ENCODE results near the gene GLCE.

GLCE gene

DNA sequence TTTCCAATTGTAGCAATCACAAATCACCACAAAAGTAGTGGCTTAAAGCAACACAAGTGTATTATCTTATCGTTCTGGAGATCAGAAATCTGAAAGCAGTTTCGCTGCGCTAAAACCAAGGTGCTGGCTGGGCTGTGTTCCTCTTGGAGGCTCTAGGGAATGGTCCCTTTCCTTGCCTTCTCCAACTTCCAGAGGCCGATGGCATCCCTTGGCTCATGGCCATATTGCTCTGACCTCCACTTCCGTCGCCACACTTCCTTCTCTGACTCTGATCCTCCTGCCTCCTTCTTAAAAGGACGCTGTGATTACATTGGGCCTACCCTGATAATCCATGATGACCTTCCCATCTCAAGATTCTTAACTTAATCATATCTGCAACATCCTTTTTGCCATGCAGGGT, 127.6 kb downstream of the GLCE start:
- Histone ChIP-seq H2AFZ (ENCODE audit: low read length) (no peak overlapping the region), H3K4me2 (ENCODE audit: low read length) (no peak overlapping the region), H3K36me3 (ENCODE audit: insufficient read depth, low read length) (no peaks in the 10 kb centered on the region), H3K9me3 (ENCODE audit: low read length) (no peaks in the 10 kb centered on the region), H4K20me1 (ENCODE audit: insufficient read depth, low read length) (no peaks in the 10 kb centered on the region), H3K4me3 (ENCODE audit: low read depth, low read length, poor library complexity, severe bottlenecking) (no peak overlapping the region), H3K9ac (ENCODE audit: low read length) (no peak overlapping the region), H3F3A (ENCODE audit: insufficient read depth, low read length) (no peaks in the 10 kb centered on the region), H3K79me2 (ENCODE audit: insufficient read depth, low read length) (no peaks in the 10 kb centered on the region), H3K4me1 (ENCODE audit: insufficient read depth, low read length, severe bottlenecking) (no peaks in the 10 kb centered on the region), H3K9me2 (ENCODE audit: low read depth, low read length) (no peaks in the 10 kb centered on the region), H3K27me3 (ENCODE audit: insufficient read depth, low read length) (no peaks in the 10 kb centered on the region), H3K27ac (ENCODE audit: low read depth, low read length, poor library complexity, severe bottlenecking) (no peak overlapping the region)
- TF ChIP-seq, protein P1, sequence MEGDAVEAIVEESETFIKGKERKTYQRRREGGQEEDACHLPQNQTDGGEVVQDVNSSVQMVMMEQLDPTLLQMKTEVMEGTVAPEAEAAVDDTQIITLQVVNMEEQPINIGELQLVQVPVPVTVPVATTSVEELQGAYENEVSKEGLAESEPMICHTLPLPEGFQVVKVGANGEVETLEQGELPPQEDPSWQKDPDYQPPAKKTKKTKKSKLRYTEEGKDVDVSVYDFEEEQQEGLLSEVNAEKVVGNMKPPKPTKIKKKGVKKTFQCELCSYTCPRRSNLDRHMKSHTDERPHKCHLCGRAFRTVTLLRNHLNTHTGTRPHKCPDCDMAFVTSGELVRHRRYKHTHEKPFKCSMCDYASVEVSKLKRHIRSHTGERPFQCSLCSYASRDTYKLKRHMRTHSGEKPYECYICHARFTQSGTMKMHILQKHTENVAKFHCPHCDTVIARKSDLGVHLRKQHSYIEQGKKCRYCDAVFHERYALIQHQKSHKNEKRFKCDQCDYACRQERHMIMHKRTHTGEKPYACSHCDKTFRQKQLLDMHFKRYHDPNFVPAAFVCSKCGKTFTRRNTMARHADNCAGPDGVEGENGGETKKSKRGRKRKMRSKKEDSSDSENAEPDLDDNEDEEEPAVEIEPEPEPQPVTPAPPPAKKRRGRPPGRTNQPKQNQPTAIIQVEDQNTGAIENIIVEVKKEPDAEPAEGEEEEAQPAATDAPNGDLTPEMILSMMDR (IDR thresholded peaks at IDR 0.05; ENCODE audit: low read length) = no peak
- no peak for TF ChIP-seq EZH2 (IDR thresholded peaks at IDR 0.05; ENCODE audit: borderline replicate concordance, low read length)

DNA sequence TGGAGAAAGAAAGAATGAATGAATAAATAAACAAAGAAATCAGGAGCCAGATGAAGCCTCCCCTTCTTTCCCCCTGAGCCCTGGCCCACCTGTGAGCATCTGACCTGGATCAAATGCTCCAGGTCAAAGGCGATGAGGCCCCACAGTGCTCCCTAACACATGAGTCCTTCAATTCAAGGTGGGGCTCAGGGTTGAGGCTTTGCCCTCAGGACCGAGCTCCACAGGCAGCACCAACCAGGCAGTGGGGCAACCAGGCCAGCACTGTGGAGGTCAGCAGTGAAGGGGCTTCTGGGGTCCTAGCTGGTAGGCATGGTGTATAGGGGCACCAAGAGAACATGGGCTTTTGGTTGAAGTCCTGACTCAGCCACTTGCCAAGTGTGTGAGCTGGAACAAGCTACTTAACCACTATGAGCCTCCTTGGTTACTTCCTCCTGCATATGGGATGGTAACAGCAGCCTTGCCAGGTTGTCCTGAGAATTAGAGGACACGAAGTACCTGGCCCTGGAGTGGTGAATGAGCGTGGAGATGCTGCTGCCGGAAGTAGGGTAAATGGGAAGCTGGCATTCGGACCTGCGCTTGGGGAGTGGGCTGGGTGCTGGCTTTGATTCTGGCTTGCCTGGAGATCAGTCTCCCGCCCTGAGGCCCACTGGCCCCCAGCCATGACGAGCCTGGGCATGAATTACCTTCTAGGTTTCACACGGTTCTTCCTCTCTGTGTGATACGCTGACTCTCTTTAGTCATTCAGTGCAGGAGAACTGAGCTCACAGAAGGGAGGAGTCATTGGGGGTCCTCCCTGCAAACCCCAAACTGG, 128.3 kb downstream of the GLCE start:
- H3K9ac ChIP-seq (ENCODE audit: low read length) = no peak overlapping the region
- no peaks in the 10 kb centered on the region for H3K36me3 ChIP-seq (ENCODE audit: insufficient read depth, low read length)
- no peak overlapping the region for H3K4me2 ChIP-seq (ENCODE audit: low read length)
- H3K9me3 ChIP-seq (ENCODE audit: low read length) = no peaks in the 10 kb centered on the region
- H3K4me3 ChIP-seq (ENCODE audit: low read depth, low read length, poor library complexity, severe bottlenecking) = no peak overlapping the region
- no peaks in the 10 kb centered on the region for H3F3A ChIP-seq (ENCODE audit: insufficient read depth, low read length)
- no peaks in the 10 kb centered on the region for H3K9me2 ChIP-seq (ENCODE audit: low read depth, low read length)
- H2AFZ ChIP-seq (ENCODE audit: low read length) = no peak overlapping the region
- TF ChIP-seq EZH2 (IDR thresholded peaks at IDR 0.05; ENCODE audit: borderline replicate concordance, low read length) = no peak
- TF ChIP-seq, protein P1 (IDR thresholded peaks at IDR 0.05; ENCODE audit: low read length) = no peak
- no peaks in the 10 kb centered on the region for H3K79me2 ChIP-seq (ENCODE audit: insufficient read depth, low read length)
- no peaks in the 10 kb centered on the region for H3K4me1 ChIP-seq (ENCODE audit: insufficient read depth, low read length, severe bottlenecking)
- H3K27ac ChIP-seq (ENCODE audit: low read depth, low read length, poor library complexity, severe bottlenecking) = no peak overlapping the region
- no peaks in the 10 kb centered on the region for H3K27me3 ChIP-seq (ENCODE audit: insufficient read depth, low read length)
- H4K20me1 ChIP-seq (ENCODE audit: insufficient read depth, low read length) = no peaks in the 10 kb centered on the region

DNA sequence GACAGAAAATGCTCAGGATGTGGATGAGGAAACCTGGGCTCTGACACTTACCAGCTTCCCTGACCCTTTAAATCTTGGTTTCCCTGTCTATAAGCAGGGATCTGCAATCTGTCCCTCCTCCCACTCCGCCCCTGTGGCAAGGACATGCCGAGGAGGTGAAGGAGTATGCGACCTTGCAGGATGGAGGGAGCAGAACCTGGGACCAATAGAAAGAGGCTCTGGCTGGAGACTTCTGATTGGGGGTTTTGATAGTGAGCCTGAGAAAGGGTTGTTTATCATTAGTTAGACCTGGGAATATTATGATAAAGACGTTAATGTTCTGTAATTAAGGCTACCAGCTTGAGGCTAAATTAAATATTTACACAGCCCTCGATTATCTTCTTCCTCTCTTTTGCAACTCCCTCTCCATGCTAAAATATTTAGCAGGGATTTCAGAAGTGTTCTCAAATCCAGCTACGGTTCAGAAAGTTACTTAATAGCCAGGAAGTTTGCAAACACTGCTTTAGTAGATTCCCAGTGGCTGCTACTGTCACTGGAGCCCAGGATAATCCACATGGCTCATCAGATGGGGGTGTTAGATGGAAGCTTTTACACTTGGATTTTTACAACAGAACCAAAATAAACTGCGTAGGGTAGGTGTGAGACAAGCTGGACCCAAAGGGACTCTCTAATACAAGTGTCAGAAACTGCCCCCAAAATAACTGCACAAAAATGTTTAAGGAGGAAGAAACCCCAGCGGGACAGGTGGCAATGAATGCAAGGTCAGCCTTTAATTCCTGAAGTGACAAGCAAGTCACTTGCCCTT, 129.1 kb downstream of the GLCE start:
- TF ChIP-seq EZH2 (IDR thresholded peaks at IDR 0.05; ENCODE audit: borderline replicate concordance, low read length) = no peak
- TF ChIP-seq, protein P1 (IDR thresholded peaks at IDR 0.05; ENCODE audit: low read length) = no peak

More for the DNA sequence above, 129.1 kb downstream of the GLCE start:
- Histone ChIP-seq H3K4me2 (ENCODE audit: low read length) (no peak overlapping the region), H4K20me1 (ENCODE audit: insufficient read depth, low read length) (no peaks in the 10 kb centered on the region), H3K4me1 (ENCODE audit: insufficient read depth, low read length, severe bottlenecking) (no peaks in the 10 kb centered on the region), H2AFZ (ENCODE audit: low read length) (no peak overlapping the region), H3K9ac (ENCODE audit: low read length) (no peak overlapping the region), H3K9me2 (ENCODE audit: low read depth, low read length) (no peaks in the 10 kb centered on the region), H3K4me3 (ENCODE audit: low read depth, low read length, poor library complexity, severe bottlenecking) (no peak overlapping the region), H3K9me3 (ENCODE audit: low read length) (no peaks in the 10 kb centered on the region), H3K27ac (ENCODE audit: low read depth, low read length, poor library complexity, severe bottlenecking) (no peak overlapping the region), H3K27me3 (ENCODE audit: insufficient read depth, low read length) (no peaks in the 10 kb centered on the region), H3K79me2 (ENCODE audit: insufficient read depth, low read length) (no peaks in the 10 kb centered on the region), H3K36me3 (ENCODE audit: insufficient read depth, low read length) (no peaks in the 10 kb centered on the region), H3F3A (ENCODE audit: insufficient read depth, low read length) (no peaks in the 10 kb centered on the region)
